ENCODE results near the gene FBXL20.
A peak's percentile ranks its signal among the peaks of the same experiment; 100 is the strongest.

FBXL20 gene

GRCh38 chr17:39223907-39224777 lies 177.3 kb downstream of the FBXL20 start:
- DNase-seq, result no peak

GRCh38 chr17:39222866-39223834 lies 178.3 kb downstream of the FBXL20 start:
- DNase-seq, result no peak

GRCh38 chr17:39222151-39222550 lies 179.3 kb downstream of the FBXL20 start:
- DNase-seq, result no peak

- no peak for DNase-seq
These were observed 179.9 kb downstream of the FBXL20 start for GRCh38 chr17:39221572-39221971.

GRCh38 chr17:39219647-39220154 lies 181.7 kb downstream of the FBXL20 start:
- no peak for DNase-seq

GRCh38 chr17:39218906-39219305 lies 182.5 kb downstream of the FBXL20 start:
- DNase-seq, result no peak

GRCh38 chr17:39217734-39218369 lies 183.6 kb downstream of the FBXL20 start:
- DNase-seq, result no peak

GRCh38 chr17:39213852-39214251 lies 187.6 kb downstream of the FBXL20 start:
- no peak for DNase-seq

GRCh38 chr17:39212841-39213480 lies 188.5 kb downstream of the FBXL20 start:
- no peak for DNase-seq

- no peak for DNase-seq
These were observed 189.1 kb downstream of the FBXL20 start for GRCh38 chr17:39212195-39212810.

GRCh38 chr17:39210093-39210434 lies 191.4 kb downstream of the FBXL20 start:
- DNase-seq, result no peak

- DNase-seq, result no peak
These were observed 191.9 kb downstream of the FBXL20 start for GRCh38 chr17:39209317-39210092.

GRCh38 chr17:39208893-39209292 lies 192.5 kb downstream of the FBXL20 start:
- DNase-seq, result peak; percentile 52

GRCh38 chr17:39208136-39208535 lies 193.3 kb downstream of the FBXL20 start:
- DNase-seq, result no peak

- no peak for DNase-seq
These were observed 196.3 kb downstream of the FBXL20 start for GRCh38 chr17:39205112-39205526.

- no peak for DNase-seq
These were observed 197.2 kb downstream of the FBXL20 start for GRCh38 chr17:39204245-39204644.
